GM21717 (cell line): ENCODE data around the gene UCN2.

Experiments
- ATAC-seq: cut with Tn5 transposase; IDR thresholded peaks from one replicate; pipeline ENCODE4 v1.9.1; 2021; ENCODE audit warnings: mild to moderate bottlenecking, moderate library complexity; ENCODE audit not compliant: unreplicated experiment

UCN2 gene

GRCh38 chr3:48591886-48592518 lies 28.4 kb upstream of the UCN2 start:
- ATAC-seq, result no peak

GRCh38 chr3:48591436-48591835 lies 27.9 kb upstream of the UCN2 start:
- ATAC-seq, result no peak

- ATAC-seq, result no peak
These were observed 24.6 kb upstream of the UCN2 start for GRCh38 chr3:48588230-48588629.

GRCh38 chr3:48587686-48588085 lies 24.1 kb upstream of the UCN2 start:
- no peak for ATAC-seq

GRCh38 chr3:48585411-48585810 lies 21.8 kb upstream of the UCN2 start:
- no peak for ATAC-seq

GRCh38 chr3:48584836-48585235 lies 21.3 kb upstream of the UCN2 start:
- ATAC-seq, result no peak

GRCh38 chr3:48581621-48582481 lies 18.3 kb upstream of the UCN2 start:
- no peak for ATAC-seq

GRCh38 chr3:48576647-48577046 lies 13.1 kb upstream of the UCN2 start:
- no peak for ATAC-seq

- ATAC-seq, result no peak
These were observed 11.8 kb upstream of the UCN2 start for GRCh38 chr3:48575366-48575765.

GRCh38 chr3:48573973-48574585 lies 10.5 kb upstream of the UCN2 start:
- ATAC-seq, result no peak

GRCh38 chr3:48572517-48572916 lies 8.9 kb upstream of the UCN2 start:
- no peak for ATAC-seq

- no peak for ATAC-seq
These were observed 8.4 kb upstream of the UCN2 start for GRCh38 chr3:48571938-48572337.

GRCh38 chr3:48569808-48570450 lies 6.3 kb upstream of the UCN2 start:
- ATAC-seq, result no peak

- ATAC-seq, result no peak
These were observed 5.8 kb upstream of the UCN2 start for GRCh38 chr3:48569400-48569799.

- ATAC-seq, result no peak
These were observed 4.9 kb upstream of the UCN2 start for GRCh38 chr3:48568476-48568875.

GRCh38 chr3:48567500-48567899 lies 3.9 kb upstream of the UCN2 start:
- ATAC-seq, result no peak

GRCh38 chr3:48567090-48567489 lies 3.5 kb upstream of the UCN2 start:
- no peak for ATAC-seq

- ATAC-seq, result no peak
These were observed 2.8 kb upstream of the UCN2 start for GRCh38 chr3:48566401-48566760.

- no peak for ATAC-seq
These were observed 2.2 kb upstream of the UCN2 start for GRCh38 chr3:48565591-48566400.

- ATAC-seq, result no peak
These were observed 1.6 kb upstream of the UCN2 start for GRCh38 chr3:48565186-48565585.

GRCh38 chr3:48564667-48565066 lies 1.1 kb upstream of the UCN2 start:
- ATAC-seq, result no peak
